T follicular helper cell (primary cell): ENCODE data around the gene NAALADL2.
"Not testable (repeated sequence)": the region's sequence is repeated elsewhere in the genome, so short reads cannot be mapped to it uniquely, and the experiment has no call there.

Experiments
- DNase-seq: peaks from one replicate; pipeline ENCODE4 v3.0.0-alpha.2; 2020; ENCODE audit warnings: low read depth

Gene NAALADL2

GRCh38 chr3:175370426-175370825 lies 511.3 kb downstream of the NAALADL2 start:
- not testable (repeated sequence) for DNase-seq

- not testable (repeated sequence) for DNase-seq
Measured at GRCh38 chr3:175371187-175371586, 512.1 kb downstream of the NAALADL2 start.

DNA sequence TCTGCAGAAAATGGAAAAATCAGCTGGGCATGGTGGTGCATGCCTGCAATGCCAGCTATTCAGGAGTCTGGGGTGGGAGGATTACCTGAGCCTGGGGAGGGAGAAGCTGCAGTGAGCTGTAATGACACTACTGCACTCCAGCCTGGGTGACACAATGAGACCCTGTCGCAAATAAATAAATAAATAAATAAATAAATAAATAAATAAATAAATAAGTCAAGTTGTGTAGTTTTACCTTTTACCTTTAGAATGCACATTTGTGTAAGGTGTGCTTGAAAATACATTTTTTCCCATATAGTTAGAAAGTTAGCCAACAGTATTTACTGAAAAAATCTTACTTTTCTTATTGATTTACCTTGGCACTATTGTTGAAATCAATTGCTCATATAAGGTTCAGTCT lies 515.6 kb downstream of the NAALADL2 start:
- DNase-seq, result no peak

- no peak for DNase-seq
Measured at GRCh38 chr3:175378348-175378747, 519.2 kb downstream of the NAALADL2 start.

- DNase-seq, result no peak
Measured at GRCh38 chr3:175381685-175382084, 522.6 kb downstream of the NAALADL2 start.

DNA sequence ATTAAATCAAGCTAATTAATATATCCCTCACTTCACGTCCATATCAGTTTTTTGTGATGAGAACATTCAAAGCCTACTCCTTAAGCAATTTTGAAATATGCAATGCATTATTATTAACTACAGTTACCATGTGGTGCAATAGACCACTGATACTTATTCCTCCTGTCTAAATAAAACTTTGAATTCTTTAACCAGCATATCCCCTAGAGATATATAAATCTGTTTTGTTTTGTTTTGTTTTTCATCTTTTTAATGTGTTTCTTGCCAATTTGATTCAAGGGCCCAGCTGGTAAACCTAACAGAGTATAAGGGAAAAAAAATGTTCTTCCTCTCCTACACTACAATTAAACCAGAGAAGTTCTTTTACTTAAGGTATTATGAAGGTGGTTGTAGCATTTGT lies 524.2 kb downstream of the NAALADL2 start:
- no peak for DNase-seq

DNA sequence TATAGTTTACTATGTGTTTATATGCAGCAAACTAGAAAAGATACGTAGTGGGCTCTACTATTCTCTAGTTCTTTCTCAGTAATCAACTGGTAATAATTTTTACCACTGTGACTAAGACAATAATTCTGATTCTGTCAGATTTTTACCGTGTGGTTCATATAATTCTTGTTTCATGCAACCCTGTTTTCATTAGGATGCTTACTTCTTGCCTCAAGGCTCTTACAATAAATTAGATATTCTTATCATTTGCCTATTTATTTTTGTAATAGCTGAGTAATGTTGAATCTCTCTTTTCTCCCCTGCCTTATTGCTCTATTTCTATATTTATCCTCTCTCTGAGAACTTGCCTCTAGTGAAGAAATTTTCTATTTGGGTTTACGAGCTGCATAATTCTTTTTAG lies 524.7 kb downstream of the NAALADL2 start:
- no peak for DNase-seq

GRCh38 chr3:175384569-175384968 lies 525.4 kb downstream of the NAALADL2 start:
- no peak for DNase-seq

DNA sequence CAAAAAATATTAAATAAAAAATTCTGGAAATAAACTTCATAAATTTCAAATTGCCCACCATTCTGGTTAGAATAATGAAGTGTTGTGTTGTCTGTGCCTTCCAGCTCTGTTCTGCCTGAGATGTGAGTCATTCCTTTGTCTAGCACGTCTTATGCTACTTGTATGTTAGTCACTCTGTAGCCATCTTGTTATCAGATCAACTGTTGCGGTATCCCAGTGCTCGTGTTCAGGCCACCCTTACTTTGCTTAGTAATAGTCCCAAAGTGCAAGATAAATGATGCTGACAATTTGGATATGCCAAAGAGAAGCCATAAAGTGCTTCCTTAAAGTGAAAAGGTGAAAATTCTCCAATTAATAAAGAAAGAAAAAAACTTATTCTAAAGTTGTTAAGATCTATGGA lies 527.5 kb downstream of the NAALADL2 start:
- DNase-seq, result no peak

DNA sequence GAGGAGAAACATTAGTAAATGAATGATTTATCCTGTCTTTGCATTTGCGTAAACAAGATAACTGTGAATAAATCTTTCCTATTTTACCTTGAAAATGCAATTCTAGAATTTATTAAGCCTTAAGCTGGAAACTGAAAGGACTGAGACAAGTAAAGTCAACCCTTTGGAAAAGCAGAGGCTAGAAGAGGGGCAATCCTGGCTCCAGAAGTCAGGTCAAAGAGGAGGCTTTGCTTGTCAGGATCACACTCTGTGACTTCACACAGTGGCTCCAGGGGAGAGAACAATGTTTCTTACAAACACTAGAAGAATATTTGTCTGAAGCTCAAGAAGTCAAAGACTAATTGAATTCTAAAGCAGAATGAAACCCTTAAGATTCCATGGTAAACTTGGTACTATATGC lies 530.4 kb downstream of the NAALADL2 start:
- no peak for DNase-seq

- DNase-seq, result no peak
Measured at GRCh38 chr3:175391601-175392000, 532.5 kb downstream of the NAALADL2 start.

- no peak for DNase-seq
Measured at GRCh38 chr3:175392653-175393052, 533.5 kb downstream of the NAALADL2 start.

- DNase-seq, result no peak
Measured at GRCh38 chr3:175397372-175397771, 538.2 kb downstream of the NAALADL2 start.

DNA sequence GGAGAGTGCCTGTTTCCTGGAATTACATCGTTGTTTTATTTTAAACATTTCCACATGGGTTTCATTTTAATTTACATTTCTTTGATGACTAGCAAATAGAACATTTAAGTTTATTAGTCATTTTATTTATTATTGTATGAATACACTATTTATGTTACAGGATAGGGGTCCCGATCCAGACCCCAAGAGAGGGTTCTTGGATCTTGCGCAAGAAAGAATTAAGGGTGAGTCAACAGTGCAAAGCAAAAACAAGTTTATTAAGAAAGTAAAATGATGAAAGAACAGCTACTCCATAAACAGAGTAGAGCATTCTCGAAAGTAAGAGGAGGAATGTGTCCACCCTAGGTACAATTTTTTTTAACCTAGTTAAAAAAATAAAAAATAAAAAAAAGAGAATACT lies 539.5 kb downstream of the NAALADL2 start:
- DNase-seq, result no peak

- DNase-seq, result no peak
Measured at GRCh38 chr3:175399156-175399840, 540.2 kb downstream of the NAALADL2 start.

- no peak for DNase-seq
Measured at GRCh38 chr3:175404027-175404426, 544.9 kb downstream of the NAALADL2 start.

DNA sequence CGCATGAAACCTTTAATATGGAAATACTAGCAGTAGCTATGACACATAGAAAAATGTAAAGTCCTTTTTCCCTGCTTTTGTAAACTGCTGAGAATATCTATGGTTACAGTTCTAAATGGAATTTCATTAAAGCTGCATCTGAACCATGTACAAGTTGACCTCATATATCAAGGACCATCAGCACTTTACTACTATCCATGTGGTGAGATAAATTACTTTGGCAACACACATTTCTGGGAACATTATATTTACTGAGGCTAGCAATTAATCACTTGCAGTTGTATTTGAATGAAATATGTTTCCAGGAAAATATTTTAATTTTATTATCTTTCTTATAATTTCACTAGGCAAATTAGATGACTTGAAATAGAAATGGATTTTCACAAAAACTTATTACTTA lies 545.5 kb downstream of the NAALADL2 start:
- DNase-seq, result no peak

GRCh38 chr3:175410251-175410650 lies 551.1 kb downstream of the NAALADL2 start:
- no peak for DNase-seq

DNA sequence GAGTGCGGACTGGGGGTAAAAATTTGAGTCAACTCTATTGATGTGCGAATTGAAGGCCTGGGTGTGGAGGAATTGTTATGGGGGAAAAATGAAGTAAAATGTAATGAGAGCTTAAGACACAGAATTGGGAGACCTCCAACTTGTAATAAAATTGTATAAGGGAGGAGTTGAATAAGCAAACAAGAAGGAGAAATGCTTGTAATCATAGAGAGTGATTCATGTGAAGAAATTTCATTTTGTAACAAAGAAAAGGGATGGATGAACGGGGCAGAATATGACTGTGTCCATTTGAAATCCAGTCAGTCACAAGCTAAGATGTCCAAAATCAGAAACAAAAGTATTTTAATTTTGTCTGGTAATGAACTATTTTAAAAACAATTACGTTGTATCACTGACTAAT lies 552.3 kb downstream of the NAALADL2 start:
- DNase-seq, result no peak

- DNase-seq, result no peak
Measured at GRCh38 chr3:175411946-175412345, 552.8 kb downstream of the NAALADL2 start.

GRCh38 chr3:175413926-175414325 lies 554.8 kb downstream of the NAALADL2 start:
- no peak for DNase-seq

GRCh38 chr3:175416600-175416999 lies 557.5 kb downstream of the NAALADL2 start:
- DNase-seq, result no peak

- DNase-seq, result no peak
Measured at GRCh38 chr3:175417426-175417825, 558.3 kb downstream of the NAALADL2 start.

- DNase-seq, result no peak
Measured at GRCh38 chr3:175421902-175422301, 562.8 kb downstream of the NAALADL2 start.
